Stimulated activated CD8-positive, alpha-beta memory T cell treated with anti-CD3 and anti-CD28 coated beads, Interleukin-4, amount 100 ng/mL, for 48 hours (primary cell): ENCODE measurements around the gene LRCH4.
"Not testable (repeated sequence)": the region's sequence is repeated elsewhere in the genome, so short reads cannot be mapped to it uniquely, and the experiment has no call there.

ENCODE experiments used
- DNase-seq: peaks from one replicate; pipeline ENCODE4 v3.0.0-alpha.2; 2020

Gene LRCH4

GRCh38 chr7:100567031-100567730 lies 18.7 kb downstream of the LRCH4 start:
- DNase-seq, result no peak

GRCh38 chr7:100566018-100566531 lies 19.9 kb downstream of the LRCH4 start:
- DNase-seq, result no peak

- DNase-seq, result no peak
These were observed 20.8 kb downstream of the LRCH4 start for GRCh38 chr7:100565133-100565571.

DNA sequence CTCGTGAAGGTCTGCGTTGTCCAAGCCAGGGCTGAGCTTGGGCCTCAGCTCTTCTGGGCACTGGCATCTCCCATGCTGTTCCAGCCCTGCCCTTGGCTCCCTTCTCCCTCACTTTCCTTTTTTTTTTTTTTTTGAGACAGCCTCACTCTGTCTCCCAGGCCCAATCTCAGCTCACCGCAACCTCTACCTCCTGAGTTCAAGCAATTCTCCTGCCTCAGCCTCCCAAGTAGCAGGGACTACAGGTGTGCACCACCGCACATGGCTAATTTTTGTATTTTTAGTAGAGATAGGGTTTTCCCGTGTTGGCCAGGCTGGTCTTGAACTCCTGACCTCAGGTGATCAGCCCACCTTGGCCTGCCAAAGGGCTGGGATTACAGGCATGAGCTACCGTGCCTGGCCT lies 21.5 kb downstream of the LRCH4 start:
- DNase-seq, result not testable (repeated sequence)

DNA sequence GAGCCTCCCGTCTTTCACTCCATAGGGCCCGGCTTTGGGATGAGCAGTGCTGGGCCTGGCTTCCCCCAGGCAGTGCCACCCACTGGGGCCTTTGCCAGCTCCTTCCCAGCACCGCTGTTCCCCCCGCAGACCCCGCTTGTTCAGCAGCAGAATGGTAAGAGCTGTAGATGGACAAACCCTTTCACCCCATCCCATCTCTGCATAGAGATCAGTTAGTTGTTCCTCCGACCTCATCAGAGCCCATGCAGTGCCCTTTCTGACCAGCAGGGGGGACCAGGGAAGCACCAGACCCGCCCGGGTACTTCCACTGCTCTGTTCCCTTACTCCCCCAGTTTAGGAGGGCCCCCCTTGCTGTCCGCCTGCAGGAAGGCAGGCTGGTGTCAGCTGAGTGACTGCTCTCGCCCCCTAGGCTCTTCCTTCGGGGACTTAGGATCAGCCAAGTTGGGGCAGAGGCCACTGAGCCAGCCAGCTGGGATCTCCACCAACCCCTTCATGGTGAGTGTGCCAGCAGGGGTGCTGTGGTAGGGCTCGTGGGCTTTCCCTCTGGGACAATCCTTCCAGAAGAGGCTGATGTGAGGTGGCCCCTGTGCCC lies 22.0 kb downstream of the LRCH4 start:
- peak; percentile 95 for DNase-seq

GRCh38 chr7:100563100-100563564 lies 22.8 kb downstream of the LRCH4 start:
- DNase-seq, result no peak

- DNase-seq, result no peak
These were observed 23.5 kb downstream of the LRCH4 start for GRCh38 chr7:100562195-100563099.

- no peak for DNase-seq
These were observed 24.3 kb downstream of the LRCH4 start for GRCh38 chr7:100561491-100562194.

GRCh38 chr7:100559127-100559526 lies 26.8 kb downstream of the LRCH4 start:
- no peak for DNase-seq

GRCh38 chr7:100556541-100556940 lies 29.4 kb downstream of the LRCH4 start:
- no peak for DNase-seq

DNA sequence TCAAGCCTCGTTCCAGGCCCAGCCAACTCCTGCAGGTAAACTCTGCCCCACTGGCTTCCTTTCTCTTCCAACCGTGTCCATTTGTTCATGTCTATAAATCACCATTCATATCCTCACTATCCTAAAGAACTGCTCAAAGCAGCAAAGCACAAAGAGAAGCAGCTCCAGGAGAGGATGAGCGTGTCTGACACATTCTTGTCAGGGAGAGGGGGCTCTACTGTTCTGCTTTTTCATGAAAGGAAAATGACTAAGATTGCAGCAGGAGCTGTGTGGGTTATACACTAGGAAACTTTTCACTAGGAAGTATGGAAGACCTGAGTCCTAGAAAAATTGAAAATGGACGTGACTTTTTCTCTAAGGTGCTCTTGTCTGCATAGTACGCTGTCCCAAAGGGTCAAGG lies 30.2 kb downstream of the LRCH4 start:
- DNase-seq, result no peak

GRCh38 chr7:100553032-100553431 lies 32.9 kb downstream of the LRCH4 start:
- DNase-seq, result no peak

- no peak for DNase-seq
These were observed 33.4 kb downstream of the LRCH4 start for GRCh38 chr7:100552532-100552931.

DNA sequence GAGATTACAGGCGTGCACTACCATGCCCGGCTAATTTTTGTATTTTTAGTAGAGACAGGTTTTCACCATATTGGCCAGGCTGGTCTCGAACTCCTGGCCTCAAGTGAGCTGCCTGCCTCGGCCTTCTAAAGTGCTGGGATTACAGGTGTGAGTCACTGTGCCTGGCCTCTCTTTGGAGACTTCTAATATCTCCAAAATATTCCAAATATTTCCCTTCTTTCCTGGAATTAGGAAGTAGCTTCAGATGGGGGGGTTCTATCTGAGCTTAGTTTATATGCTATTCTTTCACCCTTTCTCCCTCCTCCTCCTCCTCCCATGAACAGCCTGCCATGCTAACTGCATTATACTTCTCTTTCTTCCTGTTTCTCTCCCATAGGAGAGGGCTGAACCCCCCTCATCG lies 37.5 kb downstream of the LRCH4 start:
- DNase-seq, result not testable (repeated sequence)

DNA sequence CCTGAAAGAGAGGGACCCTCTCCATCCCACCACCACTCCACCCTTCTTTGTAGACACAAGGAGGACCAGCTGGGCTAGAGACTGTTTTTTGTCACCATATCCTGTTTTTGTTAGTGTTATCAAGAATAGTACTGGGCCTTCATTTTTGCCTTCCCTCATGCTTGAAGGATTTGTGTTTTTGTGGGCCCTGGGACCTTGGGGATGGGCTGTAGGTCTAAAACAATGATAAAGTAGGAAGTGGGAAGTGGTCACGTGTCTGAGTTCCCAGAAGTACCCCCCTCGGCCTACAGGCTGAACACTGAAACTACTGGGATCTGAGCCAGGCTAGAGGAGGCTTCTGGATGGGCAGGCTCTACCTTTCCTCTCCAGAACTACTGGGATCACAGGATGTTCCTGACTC lies 38.1 kb downstream of the LRCH4 start:
- no peak for DNase-seq

DNA sequence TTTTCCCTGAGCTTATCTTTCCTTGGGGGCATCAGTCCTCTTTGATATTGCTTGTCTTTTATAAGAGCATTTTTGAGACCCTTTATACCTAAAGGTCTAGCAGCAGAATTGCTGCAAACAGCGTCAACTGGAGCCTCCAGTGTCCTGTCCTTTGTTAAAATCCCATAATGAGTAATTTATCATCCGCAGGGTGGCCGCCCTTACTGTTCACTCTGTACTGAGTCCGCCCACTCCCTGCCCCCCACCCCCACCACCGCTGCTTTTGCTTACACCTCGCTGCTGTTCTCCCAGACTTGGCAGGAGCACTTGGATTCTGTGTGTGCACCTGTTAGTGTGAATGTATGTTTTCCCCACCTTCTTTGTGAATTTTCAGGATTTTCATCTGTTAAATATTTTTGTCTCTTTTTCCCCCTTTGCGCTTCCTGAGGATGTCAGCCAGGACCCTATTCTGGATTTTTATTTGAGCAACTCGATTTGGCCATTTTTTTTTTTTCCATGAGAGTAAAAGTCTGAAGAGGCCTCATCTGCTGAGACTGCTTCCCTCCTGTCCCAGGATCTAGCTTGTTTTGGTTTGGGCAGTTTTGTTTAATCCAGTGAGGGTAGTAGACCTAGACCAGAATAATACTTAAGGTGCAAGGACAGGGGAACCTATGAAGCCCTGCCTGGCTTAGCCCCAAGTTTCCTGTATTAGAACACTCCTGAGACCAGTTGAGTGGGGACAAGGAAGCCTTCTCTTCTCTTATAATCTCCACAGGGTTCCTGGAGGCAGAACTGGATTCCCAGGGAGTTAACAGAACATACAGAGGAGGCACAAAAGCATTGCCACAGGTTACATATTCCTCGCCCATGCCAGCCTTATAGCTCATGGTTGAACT lies 38.8 kb downstream of the LRCH4 start:
- peak; percentile 42 for DNase-seq

GRCh38 chr7:100546129-100546925 lies 39.6 kb downstream of the LRCH4 start:
- no peak for DNase-seq

GRCh38 chr7:100545360-100546128 lies 40.4 kb downstream of the LRCH4 start:
- peak; percentile 79 for DNase-seq

DNA sequence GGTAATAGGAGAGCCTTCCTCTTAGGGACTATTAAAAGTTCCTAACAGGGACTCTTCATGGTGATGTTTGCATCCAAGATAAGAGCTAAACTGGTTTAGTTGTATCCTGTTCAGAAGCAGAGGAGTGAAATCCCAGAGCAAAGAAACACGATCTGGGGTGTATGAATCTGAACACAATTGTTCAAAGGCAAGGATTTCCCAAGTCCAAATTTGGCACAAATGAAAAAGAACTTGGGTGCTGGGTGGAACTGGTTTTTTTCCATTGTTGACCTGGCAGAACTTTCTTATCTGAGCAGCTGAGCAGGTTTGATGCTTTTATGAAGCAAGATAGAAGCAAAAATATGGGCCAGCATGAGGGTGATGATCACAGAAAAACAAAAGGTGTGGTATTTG lies 41.0 kb downstream of the LRCH4 start:
- DNase-seq, result no peak

- no peak for DNase-seq
These were observed 41.5 kb downstream of the LRCH4 start for GRCh38 chr7:100544386-100544785.
